Measurements from ENCODE around the gene ZBTB4.

GRCh38 chr17:7435676-7436555 lies 43.5 kb downstream of the ZBTB4 start:
- TF ChIP-seq CTCF (IDR thresholded peaks at IDR 0.05; ENCODE audit: low read depth, low read length): no peak
- TF ChIP-seq EZH2phosphoT487 (IDR thresholded peaks at IDR 0.05; ENCODE audit: low read depth): no peak
